KOPT-K1 (cell line): Measurements from ENCODE around the gene TRIM63.

Experiments
- H3K27ac ChIP-seq: fragments of 200-600 bp; sonication (generic); 2 replicates; pipeline ENCODE4 v1.5.1; 2016; ENCODE audit warnings: antibody characterized with exemption, mild to moderate bottlenecking, low read depth, low read length; ENCODE audit not compliant: poor library complexity, severe bottlenecking
- H3K36me3 ChIP-seq: fragments of 200-600 bp; sonication (generic); 2 replicates; pipeline ENCODE4 v1.5.1; 2017; ENCODE audit warnings: antibody characterized with exemption, mild to moderate bottlenecking, low read length, moderate library complexity; ENCODE audit not compliant: insufficient read depth
- H3K9me3 ChIP-seq: fragments of 200-600 bp; sonication (generic); 2 replicates; pipeline ENCODE4 v1.5.1; 2017; ENCODE audit warnings: antibody characterized with exemption, low read length, mild to moderate bottlenecking; ENCODE audit not compliant: insufficient read depth, poor library complexity, severe bottlenecking

Gene TRIM63

GRCh38 chr1:26006710-26007109 lies 60.7 kb downstream of the TRIM63 start:
- no peaks in the 10 kb centered on the region for H3K36me3 ChIP-seq
- no peaks in the 10 kb centered on the region for H3K9me3 ChIP-seq
- no peak overlapping the region for H3K27ac ChIP-seq

DNA sequence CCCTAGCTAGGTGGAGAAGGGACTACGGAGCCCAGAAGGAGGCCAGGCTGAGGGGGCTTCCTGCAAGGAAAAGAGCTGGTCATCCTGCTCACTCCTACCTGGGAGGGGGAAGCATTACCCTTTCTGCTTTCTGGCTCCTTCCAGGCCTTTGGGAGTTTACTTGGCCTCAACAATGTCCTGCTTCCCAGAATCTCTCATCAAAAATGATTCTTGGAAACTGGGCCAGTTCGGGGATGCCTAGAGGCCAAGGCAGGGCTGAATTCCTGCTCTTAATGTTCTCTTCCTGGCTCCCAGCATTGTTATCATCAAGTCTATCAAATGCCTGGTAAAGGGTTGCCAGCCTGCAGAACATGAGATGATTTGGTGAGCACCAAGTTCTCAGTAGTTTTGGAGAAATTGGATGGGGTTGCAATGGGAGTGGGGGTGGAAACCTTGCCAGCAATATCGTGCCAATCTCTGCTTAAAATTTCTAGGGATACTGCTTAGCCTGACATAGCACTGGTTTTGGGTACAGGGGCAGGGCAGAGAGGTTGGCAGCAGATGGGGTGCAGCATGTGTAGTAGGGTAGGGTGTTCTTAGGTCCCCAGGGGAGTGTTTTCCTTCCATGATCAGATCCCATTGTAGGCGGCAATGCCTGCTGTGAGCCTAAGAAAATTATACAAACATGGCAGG lies 61.9 kb downstream of the TRIM63 start:
- no peaks in the 10 kb centered on the region for H3K36me3 ChIP-seq

GRCh38 chr1:26003756-26004155 lies 63.7 kb downstream of the TRIM63 start:
- Histone ChIP-seq H3K27ac (no peak overlapping the region), H3K36me3 (no peaks in the 10 kb centered on the region), H3K9me3 (no peaks in the 10 kb centered on the region)

More for the DNA sequence above, 61.9 kb downstream of the TRIM63 start:
- H3K27ac ChIP-seq, result no peak overlapping the region
- H3K9me3 ChIP-seq, result no peaks in the 10 kb centered on the region

- Histone ChIP-seq H3K9me3 (no peaks in the 10 kb centered on the region), H3K27ac (no peak overlapping the region), H3K36me3 (no peaks in the 10 kb centered on the region)
Measured at GRCh38 chr1:26003262-26003661, 64.2 kb downstream of the TRIM63 start.
